ENCODE measurements around the gene CRYBG3.

Gene CRYBG3

GRCh38 chr3:97981886-97982285 lies 160.1 kb downstream of the CRYBG3 start:
- DNase-seq: no peak

GRCh38 chr3:97983933-97984491 lies 162.2 kb downstream of the CRYBG3 start:
- DNase-seq: no peak

GRCh38 chr3:97987306-97987705 lies 165.5 kb downstream of the CRYBG3 start:
- DNase-seq: no peak

GRCh38 chr3:97988784-97989568 lies 167.2 kb downstream of the CRYBG3 start:
- no peak for DNase-seq

DNA sequence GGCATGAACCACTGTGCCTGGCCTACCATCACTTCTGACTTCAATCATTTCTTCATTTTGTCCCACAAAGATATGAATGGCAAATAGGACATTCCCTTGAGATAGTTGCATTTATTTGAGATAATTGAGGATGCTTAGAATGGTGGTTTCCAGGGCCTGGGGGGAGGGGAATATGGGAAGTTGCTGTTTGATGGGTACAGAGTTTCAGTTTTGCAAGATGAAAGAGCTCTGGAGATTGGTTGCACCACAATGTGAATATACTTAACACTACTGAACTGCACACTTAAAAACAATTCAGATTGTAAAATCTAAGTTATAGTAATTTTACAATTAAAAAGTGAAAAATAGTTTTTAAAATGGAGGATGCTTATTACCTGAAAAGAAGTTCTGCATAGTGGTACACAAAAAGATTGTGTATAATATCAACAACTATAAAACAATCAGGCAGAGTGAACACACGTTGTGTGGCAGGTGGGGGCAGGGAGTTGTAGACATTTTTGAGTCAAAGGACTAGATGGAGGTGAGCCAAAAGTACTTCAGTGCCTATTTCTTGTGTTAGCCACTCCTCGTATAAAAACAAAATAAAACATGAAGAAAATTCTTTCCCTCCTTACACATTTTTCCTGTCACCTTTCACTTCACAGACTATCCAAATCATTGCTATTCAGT lies 168.9 kb downstream of the CRYBG3 start:
- DNase-seq: no peak

GRCh38 chr3:97991293-97991682 lies 169.5 kb downstream of the CRYBG3 start:
- DNase-seq: peak in 1 of 2 experiments; percentile 29

DNA sequence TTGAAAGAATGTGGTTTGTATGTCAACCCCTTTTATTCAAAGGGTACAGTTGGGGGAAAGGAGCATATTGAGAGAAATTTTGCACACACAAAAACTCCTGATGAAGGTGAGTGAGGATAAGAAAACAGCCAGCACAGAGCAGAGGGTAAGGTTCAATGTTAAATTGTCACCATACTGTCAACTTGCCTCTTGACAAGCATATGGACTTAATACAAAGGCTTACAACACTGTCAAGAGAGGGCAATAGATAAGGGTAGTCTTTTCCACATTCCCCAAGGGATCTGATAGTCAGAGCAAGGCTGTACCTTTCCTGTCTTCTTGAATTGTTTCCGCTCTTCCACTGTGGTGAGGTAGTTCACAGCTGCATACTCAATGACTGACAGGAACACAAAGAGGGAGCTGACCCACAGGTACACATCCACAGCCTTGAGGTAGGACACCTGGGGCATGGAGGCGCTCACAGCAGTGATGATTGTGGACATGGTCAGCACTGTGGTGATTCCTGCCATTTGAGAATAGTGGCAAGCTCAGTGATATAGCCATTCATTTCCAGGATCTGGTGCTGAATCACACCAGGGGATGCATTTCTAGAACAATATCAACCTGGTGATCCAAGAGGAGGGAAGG lies 170.8 kb downstream of the CRYBG3 start:
- no peak for DNase-seq

GRCh38 chr3:97993526-97993925 lies 171.7 kb downstream of the CRYBG3 start:
- DNase-seq: no peak

- no peak for DNase-seq
These were observed 172.6 kb downstream of the CRYBG3 start for GRCh38 chr3:97994328-97994945.

All from stimulated activated CD4-positive, alpha-beta T cell treated with anti-CD3 and anti-CD28 coated beads, Interleukin-4, amount 100 ng/mL, for 4 hours (primary cell).